ENCODE measurements around the gene RNF217.
"Not testable (repeated sequence)": the region's sequence is repeated elsewhere in the genome, so short reads cannot be mapped to it uniquely, and the experiment has no call there.

The RNF217 gene

DNA sequence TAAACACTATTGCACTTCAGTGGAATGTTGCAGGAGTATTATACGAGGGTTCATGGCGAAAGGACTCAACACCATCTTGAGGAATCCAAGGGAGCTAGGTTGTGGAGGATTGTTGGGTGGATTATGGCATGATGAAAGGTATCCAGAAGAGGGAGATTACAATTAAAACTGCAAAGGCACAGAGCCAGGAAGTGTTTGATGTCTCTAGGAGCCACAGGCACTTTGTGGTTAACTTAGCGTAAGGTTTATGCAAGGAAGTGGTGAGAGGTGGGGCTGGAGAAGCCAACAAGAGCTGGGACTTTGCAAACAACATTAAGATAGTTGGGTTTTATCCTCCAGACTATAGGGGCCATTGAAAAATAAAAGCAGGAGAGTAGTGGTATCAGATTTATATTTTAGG is 104.7 kb downstream of the RNF217 start:
- DNase-seq: no peak

DNA sequence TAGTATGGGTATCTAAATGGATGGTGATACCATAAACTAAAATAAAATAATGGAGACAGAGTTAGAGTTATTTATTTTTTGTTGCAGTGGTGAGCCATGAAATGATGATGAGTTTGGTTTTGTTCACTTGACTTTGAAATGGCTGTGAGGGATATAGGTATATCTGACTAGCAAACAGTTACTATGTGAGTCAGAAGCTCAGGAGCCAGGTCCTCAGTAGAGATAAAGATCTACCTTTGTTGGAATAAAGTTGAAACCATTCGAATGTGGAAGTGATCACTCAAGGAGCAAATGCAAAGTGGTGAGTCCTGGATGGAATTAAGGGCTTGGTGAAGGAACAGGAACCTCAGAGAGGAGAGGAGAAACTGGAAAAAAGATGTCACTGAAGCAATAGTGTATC is 105.3 kb downstream of the RNF217 start:
- DNase-seq: no peak

DNA sequence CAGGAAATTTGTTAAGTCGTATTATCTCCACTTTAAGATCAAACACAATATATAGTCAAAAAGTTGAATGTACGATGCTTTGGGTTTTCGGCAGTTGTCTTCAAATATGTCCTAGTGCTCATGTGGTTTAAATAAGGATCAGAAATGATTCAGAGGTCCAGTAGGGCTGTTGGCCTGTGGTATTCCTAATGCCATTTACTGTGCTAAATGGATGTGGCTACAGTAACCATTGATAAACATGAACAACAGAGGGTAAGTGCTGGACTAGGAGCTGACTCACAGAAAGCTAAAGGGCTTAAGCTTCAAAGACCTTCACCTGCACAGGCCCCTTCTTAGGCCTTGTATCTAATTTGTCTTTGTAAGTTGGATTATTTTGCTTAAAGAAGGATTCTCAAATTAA is 110.8 kb downstream of the RNF217 start:
- DNase-seq: no peak

DNA sequence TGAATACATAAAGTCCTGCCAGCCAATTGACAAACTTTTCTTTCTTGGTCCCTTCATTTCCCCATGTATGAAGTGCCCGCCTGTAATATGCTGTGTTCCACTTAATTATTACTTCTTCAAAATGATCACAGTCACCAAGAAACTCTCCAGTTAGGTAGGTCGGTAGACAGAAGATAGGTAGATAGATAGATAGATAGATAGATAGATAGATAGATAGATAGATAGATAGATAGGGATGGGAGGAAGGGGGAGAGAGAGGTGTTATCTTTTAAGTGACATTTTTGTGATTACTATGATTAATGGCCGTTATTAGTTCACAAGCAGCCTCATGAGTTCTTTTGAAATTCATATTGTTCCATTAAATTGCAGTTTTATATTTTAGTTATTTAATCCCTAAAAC is 111.9 kb downstream of the RNF217 start:
- no peak for DNase-seq

DNA sequence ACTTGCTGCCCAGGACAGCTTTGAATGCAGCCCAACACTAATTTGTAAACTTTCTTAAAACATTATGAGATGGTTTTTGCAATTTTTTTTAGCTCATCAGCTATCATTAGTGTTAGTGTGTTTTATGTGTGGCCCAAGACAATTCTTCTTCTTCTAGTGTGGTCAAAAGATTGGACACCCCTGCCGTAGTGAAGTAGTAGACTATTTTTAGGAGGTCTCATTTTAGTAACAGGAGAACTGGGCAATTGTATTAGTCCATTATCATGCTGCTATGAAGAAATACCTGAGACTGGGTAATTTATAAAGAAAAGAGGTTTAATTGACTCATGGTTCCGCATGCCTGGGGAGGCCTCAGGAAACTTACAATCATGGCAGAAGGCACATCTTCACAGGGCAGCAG is 112.8 kb downstream of the RNF217 start:
- not testable (repeated sequence) for DNase-seq

DNA sequence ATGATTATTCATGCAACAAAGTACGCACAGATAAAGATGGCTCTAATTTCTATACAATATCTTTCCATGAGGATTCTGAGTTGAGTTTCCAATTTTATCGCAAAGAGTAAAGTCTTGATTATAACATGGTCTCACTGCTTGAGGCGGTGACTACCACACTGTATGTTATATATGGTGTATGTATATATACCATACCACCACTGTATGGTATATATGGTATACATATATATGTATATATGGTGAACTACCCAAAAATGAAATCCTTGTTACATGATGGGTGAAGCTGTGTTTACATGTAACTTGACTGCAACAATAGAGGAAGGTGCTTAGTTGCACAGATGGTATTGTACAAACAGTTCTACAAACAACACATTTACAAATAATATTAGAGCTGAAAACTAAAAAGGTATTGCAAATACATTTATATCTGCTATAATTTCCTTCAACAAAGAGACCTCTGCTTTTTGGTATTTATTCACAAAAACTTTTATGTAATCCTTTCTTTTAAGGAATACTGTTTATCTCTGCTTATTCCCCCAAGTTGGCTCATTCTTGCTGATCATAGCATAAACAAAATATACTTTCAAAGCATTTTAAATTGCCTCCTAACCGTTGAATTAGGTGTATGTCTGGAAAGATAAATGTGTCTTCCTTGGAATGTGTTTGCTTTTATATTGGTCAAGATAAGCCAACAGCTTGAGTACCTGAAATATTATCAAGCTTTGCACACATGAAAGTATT is 113.7 kb downstream of the RNF217 start:
- no peak for DNase-seq

DNA sequence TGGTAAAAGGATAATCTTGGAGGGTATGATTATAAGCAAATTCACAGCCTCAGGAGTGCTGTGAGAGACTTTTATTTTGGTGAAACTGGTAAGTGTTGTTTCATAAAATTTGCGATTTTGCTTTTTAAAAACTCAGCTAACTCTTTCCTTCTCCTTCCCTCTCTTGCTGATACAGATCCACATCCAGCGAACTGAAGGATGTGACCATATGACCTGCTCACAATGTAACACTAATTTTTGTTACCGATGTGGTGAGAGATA is 114.2 kb downstream of the RNF217 start:
- DNase-seq: no peak

DNA sequence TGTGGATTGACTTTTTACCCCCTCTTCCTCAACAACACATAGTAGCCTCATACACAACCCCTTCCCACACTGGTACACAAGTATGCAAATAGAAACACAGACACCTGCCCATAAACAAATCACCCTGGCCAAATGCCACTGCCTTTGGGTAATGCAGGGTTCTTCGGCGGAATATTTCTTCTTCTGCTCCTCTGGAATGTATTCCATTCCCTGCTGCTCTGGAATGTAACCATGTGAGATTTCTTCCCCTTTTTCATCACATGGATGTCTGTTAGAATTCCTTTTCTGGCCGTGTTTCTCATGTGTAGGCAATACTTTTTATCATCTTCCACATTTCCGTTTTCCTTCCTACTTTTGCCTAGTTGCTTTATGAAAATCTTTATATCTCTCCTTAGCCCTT is 115.2 kb downstream of the RNF217 start:
- no peak for DNase-seq

DNA sequence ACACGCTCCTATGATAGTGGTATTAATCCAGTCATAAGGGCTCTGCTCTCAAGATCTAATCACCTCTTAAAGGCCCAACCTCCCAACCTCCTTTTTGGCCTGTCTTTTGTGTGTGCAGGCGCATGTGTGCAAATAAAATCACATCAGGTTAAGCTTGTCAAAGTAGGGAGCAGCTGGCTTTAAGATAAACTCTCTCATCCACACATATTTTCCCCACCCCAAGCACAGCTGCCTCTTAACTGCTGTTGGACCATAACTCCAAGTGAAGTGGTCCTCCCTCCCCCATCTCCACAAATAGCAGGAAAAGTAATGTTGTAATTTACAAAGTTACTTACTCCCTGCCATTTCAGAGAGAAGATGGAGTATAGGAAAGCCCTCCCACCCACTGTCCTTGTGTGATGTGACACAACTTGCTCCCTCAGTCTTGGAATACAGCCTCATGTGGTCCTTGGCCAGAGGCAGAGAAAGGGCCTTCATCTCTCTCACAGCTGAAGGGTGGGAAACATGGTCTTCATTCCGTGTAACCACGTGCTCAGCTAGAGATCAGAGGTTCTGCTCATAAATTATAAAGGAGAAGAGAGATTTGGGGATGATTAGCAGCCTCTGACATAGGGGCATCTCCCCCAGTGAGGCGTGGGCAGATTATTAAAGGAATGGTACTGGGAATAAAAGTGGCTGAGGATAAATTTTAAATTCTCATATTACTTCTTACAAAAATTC is 116.5 kb downstream of the RNF217 start:
- DNase-seq: no peak

DNA sequence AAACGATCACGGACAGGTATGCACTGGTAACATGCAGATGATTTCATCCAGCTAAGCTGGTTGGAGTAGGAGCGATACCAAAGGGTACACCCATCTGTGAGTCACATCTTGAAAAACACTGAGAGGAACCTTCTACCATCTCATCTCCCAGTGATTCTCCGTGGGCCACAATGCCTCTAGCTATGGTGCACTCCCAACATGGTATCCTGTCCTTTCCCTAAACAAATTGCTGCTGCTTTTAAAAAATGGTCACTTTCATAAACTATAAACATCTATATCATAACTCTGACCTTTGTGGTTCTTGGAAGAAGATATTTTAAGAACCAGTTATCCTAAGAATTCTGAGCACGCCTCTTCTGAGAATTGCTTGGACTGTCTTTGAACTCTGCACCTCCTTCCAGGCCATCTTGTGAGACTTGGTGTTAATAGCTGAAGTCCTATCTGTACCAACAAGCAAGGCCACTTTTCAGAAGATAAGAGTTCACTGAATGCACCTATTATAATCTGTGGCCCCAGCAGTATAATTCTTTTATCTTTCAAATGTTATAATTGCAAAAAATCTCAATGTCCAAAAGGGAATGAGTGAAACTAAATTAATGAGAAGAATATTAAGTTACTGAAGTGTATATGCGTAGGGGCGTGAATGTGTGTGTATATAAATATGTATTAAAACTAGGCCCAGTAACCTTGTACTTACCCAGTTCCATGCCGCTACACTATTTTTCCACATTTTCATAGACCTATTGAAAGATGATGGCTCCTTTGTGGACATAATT is 120.9 kb downstream of the RNF217 start:
- no peak for DNase-seq

DNA sequence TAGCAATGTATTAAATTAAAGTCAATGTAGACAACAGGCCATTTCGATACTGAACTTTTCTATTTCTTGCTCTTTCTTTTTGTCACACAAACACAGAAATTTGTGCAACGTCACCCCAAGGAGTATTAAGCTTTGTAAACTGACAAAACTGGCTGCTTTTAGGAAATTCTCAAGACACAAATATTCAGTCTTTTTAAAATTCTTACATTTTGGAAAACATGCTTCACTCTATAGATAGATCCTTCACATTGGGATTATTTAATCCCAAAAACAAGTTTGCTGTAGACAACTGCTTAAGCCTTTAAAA is 121.4 kb downstream of the RNF217 start:
- DNase-seq: no peak

DNA sequence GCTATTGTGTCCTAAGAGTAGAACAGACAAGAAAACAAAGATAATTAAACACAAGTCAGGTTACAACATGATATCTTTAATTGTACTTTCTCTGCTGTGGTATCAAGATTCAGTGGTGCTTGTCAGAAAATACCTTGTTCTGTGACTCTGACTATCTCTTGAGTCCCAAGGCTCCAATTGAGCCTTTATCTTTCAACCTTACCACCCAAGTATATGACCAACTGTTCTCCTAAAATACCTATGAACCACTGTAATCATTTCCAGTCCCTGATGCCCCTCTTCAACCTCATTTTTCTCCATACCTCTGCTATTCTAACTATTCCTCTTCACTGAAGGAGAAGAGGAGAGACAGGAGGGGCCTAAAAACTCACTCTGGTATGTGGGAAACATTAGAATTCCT is 124.5 kb downstream of the RNF217 start:
- no peak for DNase-seq

DNA sequence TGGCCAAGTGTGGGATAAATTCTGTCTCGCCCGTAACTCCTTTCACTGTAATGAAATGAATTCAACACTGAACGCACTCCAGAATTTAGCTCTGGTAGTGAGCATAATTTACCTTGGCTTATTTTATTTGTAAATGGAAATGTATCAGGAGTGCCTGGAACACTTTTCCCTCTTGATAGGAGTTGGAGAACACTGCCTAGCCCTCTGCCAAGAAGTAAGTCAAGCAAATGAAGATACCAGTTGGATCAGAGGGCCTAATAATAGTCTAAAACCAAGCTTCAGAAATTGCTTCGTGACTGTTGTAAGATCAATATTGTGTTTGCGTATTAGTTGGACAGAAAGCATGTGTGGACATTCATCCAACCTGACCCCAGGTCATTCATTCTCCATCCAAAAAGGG is 126.7 kb downstream of the RNF217 start:
- no peak for DNase-seq

DNA sequence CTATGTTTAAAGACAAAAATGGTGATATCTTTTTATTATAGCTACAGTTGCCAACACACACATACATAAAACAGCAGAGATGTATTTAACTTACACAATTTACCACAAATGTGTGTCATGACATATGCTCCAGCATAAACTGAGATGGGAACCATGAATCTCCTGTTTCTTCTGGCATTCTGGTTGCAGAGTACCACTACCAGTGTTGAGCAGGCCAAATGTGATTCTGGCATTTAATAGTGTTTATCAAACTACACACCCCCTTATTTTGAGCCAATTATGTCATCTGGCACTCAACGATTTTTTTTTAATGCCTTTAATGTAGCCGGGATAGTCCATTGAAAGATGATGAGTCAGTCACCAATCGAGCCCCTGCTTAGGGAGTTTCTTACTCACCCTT is 132.3 kb downstream of the RNF217 start:
- no peak for DNase-seq

DNA sequence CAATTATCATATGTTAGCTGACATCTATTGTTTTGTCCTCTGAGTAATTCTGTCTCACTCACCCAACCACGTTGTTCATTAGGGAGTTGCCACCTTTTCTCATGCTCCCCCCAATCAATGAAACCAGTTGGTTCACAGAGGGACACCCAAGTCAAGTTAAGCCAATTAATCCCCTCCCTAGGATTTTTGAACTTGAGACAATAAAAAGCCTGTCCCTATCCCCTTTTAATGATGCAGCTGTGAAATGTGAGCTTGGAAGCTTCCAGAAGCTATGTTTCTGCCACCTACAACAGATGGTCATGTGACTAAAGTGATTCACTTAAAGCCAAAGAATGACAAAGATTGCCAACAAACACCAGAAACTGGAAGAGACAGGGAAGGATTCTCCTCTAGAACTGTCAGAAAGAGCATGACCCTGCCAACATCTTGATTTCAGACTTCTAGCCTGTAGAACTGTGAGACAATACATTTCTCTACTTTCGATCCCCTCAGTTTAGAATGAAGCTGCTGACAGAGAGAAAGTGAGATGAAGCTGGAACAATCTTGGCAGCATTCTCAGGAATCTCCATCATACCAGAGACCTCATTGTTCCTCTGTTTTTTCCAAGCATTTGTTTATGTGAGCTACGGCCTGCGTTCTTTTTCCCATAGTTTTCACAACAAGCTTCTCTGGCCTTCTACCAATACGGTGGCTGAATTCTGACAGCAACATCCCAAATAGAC is 133.5 kb downstream of the RNF217 start:
- no peak for DNase-seq

DNA sequence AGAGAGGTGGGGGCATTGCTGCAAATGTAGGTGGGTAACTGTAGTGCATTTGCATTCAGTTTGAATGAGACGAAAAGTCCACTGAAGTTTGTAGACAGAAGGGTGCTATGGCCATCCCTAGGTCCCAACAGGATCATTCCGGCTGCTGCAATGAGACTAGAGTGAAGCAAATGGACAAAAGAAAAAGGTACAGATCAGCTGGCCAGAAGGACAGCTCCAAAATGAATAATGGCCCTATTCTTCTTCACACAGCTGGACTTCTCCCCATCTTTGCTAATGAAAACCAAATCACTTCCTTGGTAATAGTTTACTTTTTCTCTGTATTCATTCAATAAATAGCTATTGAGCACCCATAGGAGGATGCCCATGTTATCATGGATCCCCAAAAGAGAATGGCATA is 134.9 kb downstream of the RNF217 start:
- no peak for DNase-seq

DNA sequence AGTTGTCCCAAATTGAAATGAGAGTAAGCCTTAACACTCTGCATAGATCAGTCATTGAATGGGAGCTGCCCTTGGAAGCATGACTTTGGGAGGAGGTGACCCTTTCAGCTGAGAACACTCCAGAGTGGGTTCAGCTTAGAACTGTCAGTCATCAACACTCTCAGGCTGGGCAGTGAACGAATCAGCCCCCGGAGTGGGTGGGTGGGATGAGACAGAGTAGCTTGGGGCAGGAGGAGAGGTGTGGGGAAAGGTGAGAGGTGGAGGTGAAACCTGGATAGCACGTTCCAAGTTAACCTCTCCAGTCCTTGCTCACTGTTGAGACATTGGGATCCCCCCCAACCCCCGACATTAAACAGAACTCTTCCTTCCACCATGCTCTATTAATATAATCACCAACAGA is 136.0 kb downstream of the RNF217 start:
- DNase-seq: no peak

DNA sequence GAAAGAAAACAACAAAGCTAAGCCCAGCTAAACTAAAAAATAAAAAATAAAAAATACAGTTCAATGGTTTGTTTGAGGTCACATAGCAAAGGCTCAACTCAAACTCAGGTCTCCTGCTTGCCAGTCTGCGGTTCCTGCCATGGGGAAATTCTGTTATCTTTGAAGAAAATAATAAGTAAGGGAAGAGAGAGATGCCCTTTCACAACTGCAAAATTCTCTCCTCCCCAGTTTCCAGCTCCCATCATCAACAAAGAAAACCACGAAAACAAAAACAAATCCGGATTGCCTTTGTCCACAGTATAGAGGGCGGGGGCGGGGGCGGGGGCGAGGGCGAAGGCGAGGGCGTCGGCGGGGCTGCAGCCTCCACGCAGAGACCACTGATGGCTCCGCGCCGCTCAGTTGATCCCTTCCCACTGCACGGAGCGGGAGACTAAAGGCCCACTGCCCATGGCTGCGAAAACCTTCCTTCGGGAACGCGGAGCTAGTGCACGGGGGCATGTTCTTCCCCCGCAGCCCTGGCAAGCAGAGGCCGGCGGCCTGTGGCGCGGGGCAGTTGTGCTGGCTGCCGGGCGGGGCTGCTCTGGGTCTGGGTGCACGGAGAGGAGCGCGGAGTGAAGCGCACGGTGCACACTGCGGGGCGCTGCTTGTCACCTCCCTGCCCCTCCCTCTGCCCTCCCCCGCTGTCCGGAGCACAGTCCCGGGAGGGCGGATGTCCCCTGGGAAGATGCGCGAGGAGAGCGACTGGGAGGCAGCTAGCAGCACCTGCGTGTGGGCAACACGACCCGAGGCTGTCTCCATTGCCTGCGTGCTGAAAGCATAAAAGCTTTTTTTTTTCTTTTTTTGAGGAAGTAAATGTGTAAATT is 137.2 kb downstream of the RNF217 start:
- DNase-seq: peak; percentile 35

DNA sequence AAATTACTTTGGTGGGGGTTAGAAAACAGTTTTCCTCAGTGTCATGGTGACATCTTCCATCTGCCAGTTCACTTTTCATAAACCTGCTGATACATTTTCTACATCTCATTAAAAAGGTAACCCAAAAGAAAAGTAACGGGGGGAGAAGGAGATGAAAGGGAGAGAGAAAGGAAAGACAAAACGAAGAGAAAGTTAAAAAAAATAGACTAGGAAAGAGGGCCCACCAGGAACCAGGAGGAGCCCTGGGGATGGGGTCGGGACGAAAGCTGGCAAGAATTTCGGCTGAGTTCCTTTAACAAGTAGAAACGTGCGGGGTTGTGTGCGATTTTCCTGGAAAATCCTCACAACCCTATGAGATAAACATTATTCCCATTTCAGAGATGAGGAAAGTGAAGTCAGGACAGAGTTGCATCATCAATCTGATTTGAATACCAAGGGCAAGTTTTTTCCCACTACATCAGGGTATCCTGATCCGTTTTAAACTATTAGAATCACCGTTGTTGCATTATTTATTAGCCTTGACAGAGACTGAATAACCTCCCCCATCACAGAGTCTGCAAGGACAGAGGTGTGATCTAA is 137.9 kb downstream of the RNF217 start:
- DNase-seq: no peak

DNA sequence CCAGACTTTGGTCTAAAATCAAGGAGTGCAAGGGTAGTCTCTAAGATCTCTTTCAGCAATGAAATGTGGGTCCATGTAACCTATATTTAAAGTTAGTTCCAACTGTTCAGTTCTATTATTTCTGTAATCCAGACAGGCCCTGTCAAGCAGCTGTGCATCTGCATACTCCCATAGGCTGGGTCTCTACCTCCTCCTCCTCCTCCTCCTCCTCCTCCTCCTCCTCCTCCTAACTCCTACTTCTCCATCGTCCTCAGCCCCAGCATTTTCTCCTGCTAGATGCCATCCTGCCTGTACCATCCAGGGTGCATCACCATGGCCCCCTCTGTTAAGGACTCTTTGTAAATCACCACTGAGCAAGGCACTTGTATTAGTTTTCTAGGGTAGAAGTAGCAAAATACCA is 138.9 kb downstream of the RNF217 start:
- no peak for DNase-seq

DNA sequence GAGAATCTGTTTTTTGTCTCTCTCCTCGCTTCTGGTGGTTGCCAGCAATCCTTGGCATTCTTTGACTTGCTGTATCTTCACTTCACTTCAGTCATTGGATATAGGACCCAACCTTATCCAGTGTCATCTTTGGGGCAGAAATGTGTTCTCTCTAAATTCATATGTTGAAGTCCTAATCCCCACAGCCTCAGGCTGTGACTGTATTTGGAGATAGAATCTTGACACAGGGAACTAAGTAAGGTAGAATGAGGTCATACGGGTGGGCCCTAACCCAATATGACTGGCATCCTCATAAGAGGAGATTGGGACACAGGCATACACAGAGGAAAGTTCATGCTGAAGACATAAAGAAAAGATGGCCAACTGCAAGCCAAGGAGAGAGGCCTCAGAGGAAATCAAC is 139.4 kb downstream of the RNF217 start:
- DNase-seq: no peak

DNA sequence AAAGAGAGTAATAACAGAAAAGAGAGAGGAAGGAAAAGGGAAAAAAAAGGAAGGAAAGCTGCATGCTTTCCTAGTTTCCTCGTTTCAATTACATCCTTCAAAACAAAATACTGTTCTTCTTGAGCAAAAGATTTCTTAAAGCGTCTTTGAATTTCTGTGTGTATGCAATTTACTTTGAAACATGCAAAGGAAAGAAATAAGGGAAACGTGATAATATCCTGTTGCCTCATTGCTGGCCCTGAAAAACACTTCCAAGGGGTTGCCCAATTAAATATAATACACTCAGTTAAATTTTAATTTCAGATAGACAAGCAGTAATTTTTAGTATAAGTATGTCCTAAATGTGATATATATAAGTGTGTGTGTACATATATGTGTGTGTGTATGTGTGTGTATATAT is 140.2 kb downstream of the RNF217 start:
- DNase-seq: no peak

DNA sequence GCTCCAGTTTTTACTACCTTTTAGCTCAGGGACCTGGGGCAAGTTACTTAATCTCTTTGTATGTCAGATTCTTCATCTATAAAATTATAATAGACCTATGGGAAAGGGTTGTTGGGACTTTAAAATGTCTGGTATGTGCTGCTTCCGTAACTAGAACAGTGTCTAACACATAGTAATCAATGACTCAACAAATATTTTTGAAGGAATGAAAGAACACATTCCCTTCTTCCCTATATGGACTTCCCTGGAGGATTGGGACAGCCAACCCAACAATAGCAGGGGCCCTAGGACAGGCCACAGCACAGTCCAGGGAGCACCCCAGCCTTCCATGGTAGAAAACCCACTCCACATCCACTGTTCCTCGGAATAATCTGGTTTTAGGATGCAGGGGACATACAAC is 140.7 kb downstream of the RNF217 start:
- DNase-seq: no peak
